Astrocyte of the cerebellum (primary cell): Measurements from ENCODE around the gene AMFR.

Experiments used
- DNase-seq: peaks from one replicate; pipeline ENCODE4 v3.0.0-alpha.2; 2011; ENCODE audit warnings: low read depth
- H3K4me3 ChIP-seq: 2 replicates; pipeline ENCODE4 v1.5.1; 2011; ENCODE audit warnings: mild to moderate bottlenecking, low read depth, low read length, moderate library complexity
- CTCF ChIP-seq: IDR thresholded peaks from 2 replicates; pipeline ENCODE4 v1.5.1; 2012; ENCODE audit warnings: low read length, low read depth, moderate library complexity, mild to moderate bottlenecking; ENCODE audit errors: missing control alignments
- in situ Hi-C: cut with HindIII; loops from 2 replicates; pipeline ENCODE4 v1.10.0; 2017; ENCODE audit warnings: low sequenced_read_pairs

The AMFR gene

GRCh38 chr16:56362706-56363105 is 62.6 kb downstream of the AMFR start:
- in situ Hi-C loops = no loop called here
- no peak for DNase-seq
- TF ChIP-seq CTCF = no peak
- no peak overlapping the region for H3K4me3 ChIP-seq

- DNase-seq = no peak
- in situ Hi-C loops = no loop called here
- no peak overlapping the region for H3K4me3 ChIP-seq
- no peak for TF ChIP-seq CTCF
Observed at GRCh38 chr16:56362057-56362655, 63.2 kb downstream of the AMFR start.

GRCh38 chr16:56360117-56361008 is 65.0 kb downstream of the AMFR start:
- in situ Hi-C loops = no loop called here
- H3K4me3 ChIP-seq = no peak overlapping the region
- DNase-seq = no peak
- TF ChIP-seq CTCF = no peak

GRCh38 chr16:56357765-56358322 is 67.5 kb downstream of the AMFR start:
- in situ Hi-C loops = no loop called here
- no peak overlapping the region for H3K4me3 ChIP-seq
- TF ChIP-seq CTCF = no peak
- no peak for DNase-seq

- peak overlapping the region; percentile 26 for H3K4me3 ChIP-seq
- peak; percentile 9 for DNase-seq
- in situ Hi-C loops = no loop called here
- no peak for TF ChIP-seq CTCF
Observed at GRCh38 chr16:56357241-56357764, 68.0 kb downstream of the AMFR start.
